ENCODE results near the gene PALLD. TPM values are rescaled to one million over a fixed set of nuclear protein-coding genes. Genes with fewer than 3 reads are reported as not detected.

PALLD gene
- total RNA-seq, 4 donors from 2014 or later: 71.8 to 106 (median 83.3) TPM

DNA sequence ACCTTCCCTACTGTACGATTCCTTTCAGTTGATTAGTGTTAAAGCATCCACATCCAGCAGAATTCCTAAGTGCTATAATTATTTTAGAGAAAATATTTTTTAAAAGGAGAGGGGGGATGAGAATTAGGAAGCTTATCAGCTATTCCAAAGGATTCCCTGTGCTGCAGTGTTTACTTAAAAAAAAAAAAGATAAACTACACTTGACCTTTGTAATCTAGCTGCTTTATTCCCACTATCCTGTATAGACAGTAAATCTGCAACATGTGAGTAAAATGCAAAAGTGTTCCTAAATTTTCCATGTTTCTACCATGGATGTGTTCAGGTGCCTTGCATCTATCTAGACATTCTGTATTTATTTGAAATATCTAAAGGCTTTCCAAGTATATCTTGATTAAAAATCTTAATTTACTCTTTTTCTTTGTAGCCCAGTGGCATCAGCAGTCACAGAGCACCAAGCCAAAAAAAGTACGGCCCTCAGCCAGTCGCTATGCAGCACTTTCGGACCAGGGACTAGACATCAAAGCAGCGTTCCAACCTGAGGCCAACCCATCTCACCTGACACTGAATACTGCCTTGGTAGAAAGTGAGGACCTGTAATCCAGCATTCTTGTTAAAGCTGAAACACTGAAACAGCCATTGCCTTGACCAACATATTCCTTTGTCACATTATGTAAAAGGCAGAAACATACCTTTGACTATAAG, 429.1 kb downstream of the PALLD start:
- Histone ChIP-seq H3K4me3 (no peak overlapping the region), H3K36me3 (peaks cover 68% of the 10 kb centered on the region), H3K4me1 (no peaks in the 10 kb centered on the region), H3K27ac (no peak overlapping the region), H3K27me3 (no peaks in the 10 kb centered on the region), H3K9me3 (no peaks in the 10 kb centered on the region)
- no peak for DNase-seq (ENCODE audit: low spot score in 2 of 2)
- no peak for TF ChIP-seq POLR2A (IDR thresholded peaks at IDR 0.05)
- 88% methylated on average over 5 of the region's 5 CpGs for WGBS

DNA sequence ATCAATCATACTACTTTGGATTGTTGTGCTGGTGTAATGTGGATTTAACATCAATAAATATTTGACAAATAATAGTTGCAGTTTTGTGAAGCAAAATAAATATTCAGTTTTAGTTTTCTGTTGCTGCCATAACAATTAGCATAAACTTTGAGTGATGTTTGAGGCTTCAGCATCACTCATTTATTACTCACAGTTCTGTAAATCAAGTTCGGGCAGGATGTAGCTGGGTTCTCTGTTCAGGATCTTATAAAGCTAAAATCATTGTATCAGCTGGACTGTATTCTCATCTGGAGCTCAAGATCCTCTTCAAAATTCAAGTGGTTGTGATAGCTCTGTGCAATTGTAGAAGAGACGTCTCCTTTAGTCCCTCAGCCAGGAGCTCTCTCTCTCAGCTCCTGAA, 431.5 kb downstream of the PALLD start:
- Histone ChIP-seq H3K4me1 (no peaks in the 10 kb centered on the region), H3K27ac (no peak overlapping the region), H3K36me3 (peaks cover 53% of the 10 kb centered on the region), H3K9me3 (peaks cover 16% of the 10 kb centered on the region), H3K4me3 (no peak overlapping the region), H3K27me3 (no peaks in the 10 kb centered on the region)
- 86% methylated on average over 2 of the region's 2 CpGs for WGBS
- no peak for TF ChIP-seq POLR2A (IDR thresholded peaks at IDR 0.05)
- TF ChIP-seq POLR2AphosphoS5 (IDR thresholded peaks at IDR 0.05): no peak
- TF ChIP-seq EP300 (IDR thresholded peaks at IDR 0.05): no peak
- TF ChIP-seq, protein P1, sequence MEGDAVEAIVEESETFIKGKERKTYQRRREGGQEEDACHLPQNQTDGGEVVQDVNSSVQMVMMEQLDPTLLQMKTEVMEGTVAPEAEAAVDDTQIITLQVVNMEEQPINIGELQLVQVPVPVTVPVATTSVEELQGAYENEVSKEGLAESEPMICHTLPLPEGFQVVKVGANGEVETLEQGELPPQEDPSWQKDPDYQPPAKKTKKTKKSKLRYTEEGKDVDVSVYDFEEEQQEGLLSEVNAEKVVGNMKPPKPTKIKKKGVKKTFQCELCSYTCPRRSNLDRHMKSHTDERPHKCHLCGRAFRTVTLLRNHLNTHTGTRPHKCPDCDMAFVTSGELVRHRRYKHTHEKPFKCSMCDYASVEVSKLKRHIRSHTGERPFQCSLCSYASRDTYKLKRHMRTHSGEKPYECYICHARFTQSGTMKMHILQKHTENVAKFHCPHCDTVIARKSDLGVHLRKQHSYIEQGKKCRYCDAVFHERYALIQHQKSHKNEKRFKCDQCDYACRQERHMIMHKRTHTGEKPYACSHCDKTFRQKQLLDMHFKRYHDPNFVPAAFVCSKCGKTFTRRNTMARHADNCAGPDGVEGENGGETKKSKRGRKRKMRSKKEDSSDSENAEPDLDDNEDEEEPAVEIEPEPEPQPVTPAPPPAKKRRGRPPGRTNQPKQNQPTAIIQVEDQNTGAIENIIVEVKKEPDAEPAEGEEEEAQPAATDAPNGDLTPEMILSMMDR (IDR thresholded peaks at IDR 0.05): no peak
- DNase-seq (ENCODE audit: low spot score in 2 of 2): no peak

DNA sequence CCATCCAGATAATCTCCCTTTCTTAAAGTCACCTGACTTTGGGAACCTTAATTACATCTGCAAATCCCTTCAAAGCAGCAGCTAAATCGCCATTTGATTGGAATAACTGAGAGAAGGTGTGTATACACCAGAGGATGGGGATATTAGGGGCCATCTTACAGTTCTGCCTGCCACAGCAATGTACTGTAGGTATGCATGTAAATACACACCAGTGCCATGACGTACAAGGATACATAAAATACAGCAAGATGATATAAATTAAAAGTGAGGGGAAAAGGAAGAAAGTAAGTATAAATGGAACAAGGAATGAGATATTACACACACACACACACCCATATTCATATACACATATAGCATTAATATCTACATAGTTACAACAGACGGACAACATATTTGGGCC, 432.0 kb downstream of the PALLD start:
- no peaks in the 10 kb centered on the region for H3K27me3 ChIP-seq
- H3K9me3 ChIP-seq: peaks cover 16% of the 10 kb centered on the region
- 87% methylated on average over 3 of the region's 3 CpGs for WGBS
- no peak for DNase-seq (ENCODE audit: low spot score in 2 of 2)
- no peak overlapping the region for H3K4me3 ChIP-seq
- H3K4me1 ChIP-seq: no peaks in the 10 kb centered on the region
- no peak overlapping the region for H3K27ac ChIP-seq
- H3K36me3 ChIP-seq: peaks cover 53% of the 10 kb centered on the region
- TF ChIP-seq POLR2A (IDR thresholded peaks at IDR 0.05): no peak

DNA sequence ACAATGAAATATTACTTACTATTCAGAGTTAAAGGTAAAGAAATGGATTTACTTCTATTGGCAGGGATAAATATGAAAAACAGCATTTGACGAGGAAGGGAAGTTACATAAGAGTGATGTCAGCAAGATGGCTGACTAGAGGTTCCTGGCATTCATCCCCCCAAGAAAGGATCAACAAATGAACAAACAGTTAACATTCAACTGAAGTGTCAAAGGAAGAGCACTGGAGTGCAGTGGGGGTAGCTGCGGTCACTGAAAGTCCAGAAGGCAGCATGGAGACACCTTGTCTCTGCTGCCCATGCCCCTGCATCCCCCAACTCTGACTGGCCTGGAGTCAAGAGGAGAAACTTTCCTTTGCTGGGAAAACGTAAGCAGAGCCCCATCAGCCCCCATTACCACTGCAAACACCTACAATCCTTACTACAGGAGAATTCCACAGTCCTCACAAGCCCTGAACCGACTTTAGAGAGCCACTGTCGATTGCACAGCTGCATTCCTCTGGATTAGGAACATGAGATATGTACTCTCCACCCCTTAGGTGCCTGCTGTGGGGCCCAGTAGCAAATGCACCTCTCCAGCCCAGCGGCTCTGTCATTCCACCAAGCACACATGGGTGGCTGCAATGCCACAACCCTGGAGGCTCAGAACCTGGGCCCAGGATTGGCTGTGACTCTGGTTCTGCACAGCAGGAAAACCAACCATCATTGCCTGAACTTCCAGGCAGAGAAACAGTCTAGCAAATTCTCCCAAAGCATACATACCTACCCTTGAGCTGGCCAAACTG, 433.8 kb downstream of the PALLD start:
- Histone ChIP-seq H3K27me3 (no peaks in the 10 kb centered on the region), H3K9me3 (peaks cover 16% of the 10 kb centered on the region), H3K27ac (no peak overlapping the region), H3K4me1 (no peaks in the 10 kb centered on the region), H3K36me3 (peaks cover 43% of the 10 kb centered on the region), H3K4me3 (no peak overlapping the region)
- TF ChIP-seq, protein P1 (IDR thresholded peaks at IDR 0.05): no peak
- TF ChIP-seq POLR2A (IDR thresholded peaks at IDR 0.05) (no peak), EP300 (IDR thresholded peaks at IDR 0.05) (no peak), POLR2AphosphoS5 (IDR thresholded peaks at IDR 0.05) (no peak)
- 96% methylated on average over 6 of the region's 6 CpGs for WGBS
- DNase-seq (ENCODE audit: low spot score in 2 of 2): no peak

DNA sequence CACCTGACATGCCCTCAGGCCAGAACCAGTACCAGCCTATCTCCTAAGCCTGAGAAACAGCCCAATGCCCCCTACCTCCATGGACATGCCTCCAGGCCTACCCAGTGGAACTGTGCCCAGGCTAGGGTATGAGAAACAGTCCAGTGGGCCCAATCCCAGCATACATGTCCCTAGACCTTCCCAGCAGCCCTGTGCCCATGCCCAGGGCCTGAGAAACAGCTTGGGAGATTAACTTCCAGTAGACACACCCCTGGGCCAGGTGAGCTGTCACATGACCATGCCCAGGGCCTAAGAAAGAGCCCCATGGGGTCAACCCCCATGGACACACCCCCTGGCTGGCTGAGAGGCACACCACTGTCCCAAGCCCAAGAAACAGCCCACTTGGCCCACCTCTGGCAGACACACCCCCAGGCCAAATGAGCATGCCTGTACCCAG, 434.4 kb downstream of the PALLD start:
- H3K36me3 ChIP-seq: peaks cover 36% of the 10 kb centered on the region
- H3K9me3 ChIP-seq: peaks cover 16% of the 10 kb centered on the region
- TF ChIP-seq, protein P1 (IDR thresholded peaks at IDR 0.05): no peak
- TF ChIP-seq EP300 (IDR thresholded peaks at IDR 0.05) (no peak), POLR2AphosphoS5 (IDR thresholded peaks at IDR 0.05) (no peak), POLR2A (IDR thresholded peaks at IDR 0.05) (no peak)
- H3K4me3 ChIP-seq: no peak overlapping the region
- H3K27ac ChIP-seq: no peak overlapping the region
- H3K4me1 ChIP-seq: no peaks in the 10 kb centered on the region
- no peaks in the 10 kb centered on the region for H3K27me3 ChIP-seq
- DNase-seq (ENCODE audit: low spot score in 2 of 2): no peak

DNA sequence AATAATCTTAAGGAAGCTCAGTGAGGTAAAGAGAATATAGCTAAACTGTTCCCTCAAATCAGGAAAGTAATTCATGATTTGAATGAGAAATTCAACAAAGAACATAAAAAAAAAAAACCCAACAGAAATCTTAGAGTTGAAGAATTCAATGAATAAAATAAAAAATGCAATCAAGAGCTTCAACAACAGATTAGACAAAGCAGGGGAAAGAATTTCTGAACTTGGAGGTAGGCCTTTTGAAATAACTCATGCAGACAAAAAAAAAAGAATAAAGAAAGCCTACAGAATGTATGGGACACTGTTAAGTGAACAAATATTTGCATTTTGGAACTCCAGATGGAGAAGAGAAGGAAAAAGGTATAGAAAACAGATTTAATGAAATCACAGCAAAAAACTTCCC, 435.3 kb downstream of the PALLD start:
- Histone ChIP-seq H3K27me3 (no peaks in the 10 kb centered on the region), H3K27ac (no peak overlapping the region), H3K36me3 (peaks cover 27% of the 10 kb centered on the region), H3K9me3 (peaks cover 19% of the 10 kb centered on the region), H3K4me1 (no peaks in the 10 kb centered on the region), H3K4me3 (no peak overlapping the region)
- DNase-seq (ENCODE audit: low spot score in 2 of 2): no peak
- TF ChIP-seq POLR2A (IDR thresholded peaks at IDR 0.05) (no peak), EP300 (IDR thresholded peaks at IDR 0.05) (no peak), POLR2AphosphoS5 (IDR thresholded peaks at IDR 0.05) (no peak)
- TF ChIP-seq, protein P1 (IDR thresholded peaks at IDR 0.05): no peak

Data from suprapubic skin (tissue), 4 donors.